Measurements from ENCODE around the gene BLOC1S6.

Gene BLOC1S6

DNA sequence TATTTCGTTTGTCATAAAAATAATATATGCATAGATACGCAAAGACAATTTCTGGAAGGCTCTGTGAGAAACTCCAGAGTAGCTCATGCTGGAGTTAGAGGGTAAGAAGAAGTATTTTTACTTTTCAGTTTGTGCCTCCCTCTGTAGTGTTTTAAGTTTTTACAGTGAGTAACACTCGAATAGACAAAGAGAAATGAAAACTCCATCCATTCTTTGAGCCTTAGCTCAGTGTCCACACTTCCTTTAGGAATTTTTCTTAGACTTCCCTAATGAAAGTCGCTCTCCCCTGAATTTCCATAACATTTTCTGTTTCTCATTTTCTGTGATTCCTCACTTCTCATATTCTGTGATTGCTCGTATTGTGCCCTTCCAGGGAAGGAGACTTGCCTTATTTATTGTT lies 2.1 kb downstream of the BLOC1S6 start:
- DNase-seq (ENCODE audit: extremely low read depth, insufficient read length) = no peak
- Histone ChIP-seq H3K27me3 (replicated peaks; ENCODE audit: control insufficient read depth, insufficient read depth, low read length) (no peaks in the 10 kb centered on the region), H3K4me3 (replicated peaks; ENCODE audit: low read depth, low read length) (peak overlapping the region; percentile 95), H3K36me3 (ENCODE audit: control insufficient read depth, insufficient read depth, low read length) (peaks cover 2% of the 10 kb centered on the region)
- TF ChIP-seq, protein P1, sequence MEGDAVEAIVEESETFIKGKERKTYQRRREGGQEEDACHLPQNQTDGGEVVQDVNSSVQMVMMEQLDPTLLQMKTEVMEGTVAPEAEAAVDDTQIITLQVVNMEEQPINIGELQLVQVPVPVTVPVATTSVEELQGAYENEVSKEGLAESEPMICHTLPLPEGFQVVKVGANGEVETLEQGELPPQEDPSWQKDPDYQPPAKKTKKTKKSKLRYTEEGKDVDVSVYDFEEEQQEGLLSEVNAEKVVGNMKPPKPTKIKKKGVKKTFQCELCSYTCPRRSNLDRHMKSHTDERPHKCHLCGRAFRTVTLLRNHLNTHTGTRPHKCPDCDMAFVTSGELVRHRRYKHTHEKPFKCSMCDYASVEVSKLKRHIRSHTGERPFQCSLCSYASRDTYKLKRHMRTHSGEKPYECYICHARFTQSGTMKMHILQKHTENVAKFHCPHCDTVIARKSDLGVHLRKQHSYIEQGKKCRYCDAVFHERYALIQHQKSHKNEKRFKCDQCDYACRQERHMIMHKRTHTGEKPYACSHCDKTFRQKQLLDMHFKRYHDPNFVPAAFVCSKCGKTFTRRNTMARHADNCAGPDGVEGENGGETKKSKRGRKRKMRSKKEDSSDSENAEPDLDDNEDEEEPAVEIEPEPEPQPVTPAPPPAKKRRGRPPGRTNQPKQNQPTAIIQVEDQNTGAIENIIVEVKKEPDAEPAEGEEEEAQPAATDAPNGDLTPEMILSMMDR (IDR thresholded peaks at IDR 0.05; ENCODE audit: insufficient read depth, low read length, poor library complexity, severe bottlenecking) = no peak

DNA sequence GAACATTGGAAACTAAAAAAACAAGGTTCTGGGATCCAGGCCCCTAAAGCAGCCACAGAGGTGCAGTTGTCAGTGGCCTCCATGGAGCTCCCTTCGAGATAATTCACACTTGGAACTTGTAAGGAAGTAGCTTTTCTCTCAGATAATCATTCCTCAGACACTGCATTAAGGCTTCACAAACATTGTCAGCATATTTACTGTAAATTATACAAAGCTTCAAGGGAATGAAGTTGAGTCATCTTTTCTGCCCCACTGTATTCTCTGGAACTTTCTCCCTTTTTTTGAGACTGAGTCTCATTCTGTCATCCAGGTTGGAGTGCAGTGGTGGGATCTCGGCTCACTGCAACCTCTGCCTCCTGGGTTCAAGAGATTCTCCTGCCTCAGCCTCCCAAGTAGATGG lies 7.1 kb downstream of the BLOC1S6 start:
- Histone ChIP-seq H3K4me3 (replicated peaks; ENCODE audit: low read depth, low read length) (no peak overlapping the region), H3K36me3 (ENCODE audit: control insufficient read depth, insufficient read depth, low read length) (peaks cover 5% of the 10 kb centered on the region), H3K27me3 (replicated peaks; ENCODE audit: control insufficient read depth, insufficient read depth, low read length) (no peaks in the 10 kb centered on the region)
- TF ChIP-seq, protein P1 (IDR thresholded peaks at IDR 0.05; ENCODE audit: insufficient read depth, low read length, poor library complexity, severe bottlenecking) = no peak
- no peak for DNase-seq (ENCODE audit: extremely low read depth, insufficient read length)

DNA sequence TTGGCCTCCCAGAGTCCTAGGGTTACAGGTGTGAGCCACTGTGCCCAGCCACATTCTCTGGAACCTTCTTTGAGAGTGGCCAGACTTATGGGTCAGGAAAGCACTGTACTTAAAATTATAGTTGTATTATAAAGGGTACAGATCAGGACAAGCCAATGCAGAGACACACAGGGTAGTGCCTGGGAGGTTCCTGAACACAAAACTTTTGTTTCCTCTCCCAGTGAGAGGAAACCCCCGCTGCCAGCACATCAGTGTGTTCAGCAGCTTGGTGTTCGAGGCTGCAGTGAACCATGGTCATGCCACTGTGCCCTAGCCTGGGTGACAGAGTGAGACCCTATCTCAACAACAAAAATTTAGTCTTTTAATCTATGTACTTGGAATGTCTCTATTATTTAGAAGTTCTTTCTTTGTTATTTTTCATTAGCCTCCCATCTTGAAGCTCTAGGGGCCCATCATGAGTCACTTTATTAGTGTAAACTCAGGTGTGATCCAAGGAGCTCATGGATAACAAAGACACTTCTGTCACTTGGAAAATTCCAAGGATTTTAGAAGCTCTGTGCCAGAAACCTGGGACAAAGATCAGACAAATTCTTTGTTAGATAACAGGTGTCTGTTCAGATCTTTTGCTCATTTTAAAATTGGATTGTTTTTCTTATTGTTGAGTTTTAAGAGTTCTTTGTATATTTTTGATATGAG lies 7.8 kb downstream of the BLOC1S6 start:
- TF ChIP-seq, protein P1 (IDR thresholded peaks at IDR 0.05; ENCODE audit: insufficient read depth, low read length, poor library complexity, severe bottlenecking) = no peak
- no peaks in the 10 kb centered on the region for H3K27me3 ChIP-seq (replicated peaks; ENCODE audit: control insufficient read depth, insufficient read depth, low read length)
- peaks cover 5% of the 10 kb centered on the region for H3K36me3 ChIP-seq (ENCODE audit: control insufficient read depth, insufficient read depth, low read length)
- H3K4me3 ChIP-seq (replicated peaks; ENCODE audit: low read depth, low read length) = no peak overlapping the region
- DNase-seq (ENCODE audit: extremely low read depth, insufficient read length) = no peak

DNA sequence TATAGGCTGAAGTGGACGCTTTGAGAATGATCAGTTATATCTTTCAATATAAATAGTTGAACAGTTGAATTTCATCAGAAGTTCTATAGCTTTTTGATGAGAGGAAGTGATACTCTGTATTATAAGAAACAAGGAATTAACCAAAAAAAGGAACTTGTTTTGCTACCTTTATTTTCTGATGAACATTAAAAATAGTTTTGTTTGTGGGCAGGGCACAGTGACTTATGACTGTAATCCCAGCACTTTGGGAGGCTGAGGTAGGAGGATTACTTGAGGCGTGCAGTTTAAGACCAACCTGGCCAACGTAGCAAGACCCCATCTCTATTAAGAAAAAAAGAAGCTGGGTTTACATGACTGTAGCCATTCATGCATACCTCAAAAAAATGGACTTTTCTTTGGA lies 16.7 kb downstream of the BLOC1S6 start:
- DNase-seq (ENCODE audit: extremely low read depth, insufficient read length) = peak; percentile 16
- Histone ChIP-seq H3K36me3 (ENCODE audit: control insufficient read depth, insufficient read depth, low read length) (no peaks in the 10 kb centered on the region; the same call in none of the 2 replicates), H3K4me3 (replicated peaks; ENCODE audit: low read depth, low read length) (no peak overlapping the region), H3K27me3 (replicated peaks; ENCODE audit: control insufficient read depth, insufficient read depth, low read length) (no peaks in the 10 kb centered on the region)
- TF ChIP-seq, protein P1 (IDR thresholded peaks at IDR 0.05; ENCODE audit: insufficient read depth, low read length, poor library complexity, severe bottlenecking) = no peak

DNA sequence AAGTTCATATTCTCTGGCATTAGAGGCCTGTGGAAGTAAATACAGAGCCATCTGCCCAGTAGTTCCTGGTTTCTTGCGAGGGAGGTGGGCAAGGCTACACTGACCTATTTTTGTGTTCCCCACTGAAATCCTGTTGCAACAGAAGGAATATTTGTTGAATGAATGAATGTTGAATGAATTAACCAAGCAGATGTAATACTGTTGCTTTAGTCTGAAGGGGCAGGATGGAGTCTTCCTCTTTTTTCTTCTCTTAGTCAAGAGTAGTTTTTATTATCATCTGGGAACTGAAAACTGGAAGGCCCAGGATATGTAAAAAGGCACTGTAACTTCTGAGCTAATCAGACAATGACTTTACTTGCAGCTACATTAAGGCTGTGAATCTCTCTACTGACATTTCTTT lies 17.1 kb downstream of the BLOC1S6 start:
- no peak for DNase-seq (ENCODE audit: extremely low read depth, insufficient read length)
- Histone ChIP-seq H3K36me3 (ENCODE audit: control insufficient read depth, insufficient read depth, low read length) (no peaks in the 10 kb centered on the region; the same call in none of the 2 replicates), H3K27me3 (replicated peaks; ENCODE audit: control insufficient read depth, insufficient read depth, low read length) (no peaks in the 10 kb centered on the region), H3K4me3 (replicated peaks; ENCODE audit: low read depth, low read length) (no peak overlapping the region)
- TF ChIP-seq, protein P1 (IDR thresholded peaks at IDR 0.05; ENCODE audit: insufficient read depth, low read length, poor library complexity, severe bottlenecking) = no peak

Data from GM06990 (cell line).